PFSK-1 (cell line): ENCODE measurements around the gene ZMYND11.

ENCODE experiments used
- FOXP2 ChIP-seq: optimal IDR thresholded peaks from 2 replicates; pipeline ENCODE3; 2011; ENCODE audit warnings: borderline replicate concordance, control low read depth, inconsistent platforms; ENCODE audit not compliant: insufficient read depth; ENCODE audit errors: extremely low read length, extremely low read depth
- POLR2AphosphoS5 ChIP-seq: IDR thresholded peaks from 2 replicates; pipeline ENCODE4 v1.6.1; 2012; ENCODE audit warnings: low read depth, mild to moderate bottlenecking, control low read depth, low read length, moderate library complexity
- SIN3A ChIP-seq: IDR thresholded peaks from 2 replicates; pipeline ENCODE4 v1.6.1; 2012; ENCODE audit warnings: mild to moderate bottlenecking, low read length, moderate library complexity, borderline replicate concordance; ENCODE audit not compliant: insufficient read depth
- TAF1 ChIP-seq: IDR thresholded peaks from 2 replicates; pipeline ENCODE4 v1.6.1; 2012; ENCODE audit warnings: low read length, control low read depth, borderline replicate concordance; ENCODE audit not compliant: insufficient read depth
- TF ChIP-seq, protein P1 (sequence below), 2 experiments: IDR thresholded peaks; 2 replicates each; pipeline versions ENCODE4 v1.6.1 to v1.8.0; 2011 to 2012; ENCODE audit warnings: low read depth in 2 of 2, low read length in 2 of 2, control low read depth in 1 of 2, inconsistent platforms in 1 of 2, mild to moderate bottlenecking in 1 of 2, moderate library complexity in 1 of 2; ENCODE audit not compliant: insufficient read depth in 1 of 2

The ZMYND11 gene

DNA sequence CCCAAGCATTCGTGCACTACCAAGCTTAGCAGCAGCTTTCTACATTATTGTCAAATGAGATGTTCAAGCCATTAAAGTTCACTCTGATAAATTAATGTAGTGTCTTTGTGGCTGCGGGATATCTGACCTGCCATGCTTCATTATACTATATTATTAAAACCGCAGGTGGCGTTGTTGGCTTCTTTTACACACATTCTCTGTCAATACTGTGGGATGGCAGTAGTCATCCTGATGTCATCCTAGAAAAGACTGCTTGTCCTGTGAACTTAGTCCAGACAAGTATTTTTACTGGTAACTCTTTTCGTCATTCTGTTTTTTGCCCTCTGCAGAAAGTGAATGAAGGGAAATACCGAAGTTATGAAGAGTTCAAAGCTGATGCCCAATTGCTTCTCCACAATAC is 103.9 kb downstream of the ZMYND11 start:
- no peak for TF ChIP-seq SIN3A
- no peak for TF ChIP-seq FOXP2
- TF ChIP-seq POLR2AphosphoS5: no peak

DNA sequence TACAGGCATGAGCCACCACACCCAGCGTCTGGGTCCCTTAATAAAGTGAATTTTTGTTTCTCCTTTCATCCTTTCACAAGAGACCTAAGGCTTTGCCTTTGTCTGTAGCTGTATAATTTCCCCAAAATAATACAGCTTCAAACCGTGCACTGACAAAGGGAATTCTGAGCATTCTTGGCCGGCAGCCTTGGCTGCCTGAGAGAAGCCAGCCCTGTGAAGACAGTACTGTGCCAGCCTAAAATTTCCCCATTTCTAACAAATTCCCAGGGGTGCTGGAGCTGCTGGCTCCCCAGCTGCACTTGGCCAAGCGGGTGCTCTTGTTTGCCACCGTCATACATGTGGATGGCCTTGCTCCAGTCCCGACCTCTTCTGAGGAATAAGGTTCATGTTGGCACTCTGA is 106.2 kb downstream of the ZMYND11 start:
- TF ChIP-seq FOXP2: no peak
- TF ChIP-seq, protein P1, sequence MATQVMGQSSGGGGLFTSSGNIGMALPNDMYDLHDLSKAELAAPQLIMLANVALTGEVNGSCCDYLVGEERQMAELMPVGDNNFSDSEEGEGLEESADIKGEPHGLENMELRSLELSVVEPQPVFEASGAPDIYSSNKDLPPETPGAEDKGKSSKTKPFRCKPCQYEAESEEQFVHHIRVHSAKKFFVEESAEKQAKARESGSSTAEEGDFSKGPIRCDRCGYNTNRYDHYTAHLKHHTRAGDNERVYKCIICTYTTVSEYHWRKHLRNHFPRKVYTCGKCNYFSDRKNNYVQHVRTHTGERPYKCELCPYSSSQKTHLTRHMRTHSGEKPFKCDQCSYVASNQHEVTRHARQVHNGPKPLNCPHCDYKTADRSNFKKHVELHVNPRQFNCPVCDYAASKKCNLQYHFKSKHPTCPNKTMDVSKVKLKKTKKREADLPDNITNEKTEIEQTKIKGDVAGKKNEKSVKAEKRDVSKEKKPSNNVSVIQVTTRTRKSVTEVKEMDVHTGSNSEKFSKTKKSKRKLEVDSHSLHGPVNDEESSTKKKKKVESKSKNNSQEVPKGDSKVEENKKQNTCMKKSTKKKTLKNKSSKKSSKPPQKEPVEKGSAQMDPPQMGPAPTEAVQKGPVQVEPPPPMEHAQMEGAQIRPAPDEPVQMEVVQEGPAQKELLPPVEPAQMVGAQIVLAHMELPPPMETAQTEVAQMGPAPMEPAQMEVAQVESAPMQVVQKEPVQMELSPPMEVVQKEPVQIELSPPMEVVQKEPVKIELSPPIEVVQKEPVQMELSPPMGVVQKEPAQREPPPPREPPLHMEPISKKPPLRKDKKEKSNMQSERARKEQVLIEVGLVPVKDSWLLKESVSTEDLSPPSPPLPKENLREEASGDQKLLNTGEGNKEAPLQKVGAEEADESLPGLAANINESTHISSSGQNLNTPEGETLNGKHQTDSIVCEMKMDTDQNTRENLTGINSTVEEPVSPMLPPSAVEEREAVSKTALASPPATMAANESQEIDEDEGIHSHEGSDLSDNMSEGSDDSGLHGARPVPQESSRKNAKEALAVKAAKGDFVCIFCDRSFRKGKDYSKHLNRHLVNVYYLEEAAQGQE (IDR thresholded peaks at IDR 0.05; ENCODE audit: insufficient read depth in 1 of 2, low read depth in 2 of 2, low read length in 2 of 2): no peak

DNA sequence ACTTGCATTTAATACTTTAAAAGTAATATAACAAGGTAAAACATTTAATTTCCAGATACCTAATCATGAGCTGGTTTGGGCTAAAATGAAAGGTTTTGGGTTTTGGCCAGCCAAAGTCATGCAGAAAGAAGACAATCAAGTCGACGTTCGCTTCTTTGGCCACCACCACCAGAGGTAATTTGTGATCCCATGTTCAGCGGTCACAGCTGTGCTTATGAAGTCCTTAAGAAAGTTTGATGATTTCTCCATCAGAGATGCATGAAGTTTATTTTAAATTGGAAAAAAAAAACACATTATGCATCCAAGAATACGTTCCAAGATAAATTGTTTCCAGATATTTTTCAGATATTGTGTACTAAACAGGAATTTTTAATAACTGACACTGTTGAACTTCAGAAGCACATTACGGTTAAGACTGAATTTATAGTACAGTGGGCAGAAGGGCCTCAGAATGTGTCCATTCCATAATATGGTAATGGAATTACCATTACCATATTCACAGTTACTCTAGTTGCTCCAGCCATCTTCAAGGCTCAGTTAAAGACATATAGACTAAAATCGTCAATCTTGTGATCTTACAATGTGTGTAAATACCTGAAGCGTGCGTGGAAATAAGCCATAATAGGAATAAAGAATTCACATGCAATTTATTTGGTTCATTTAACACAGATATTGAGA is 106.8 kb downstream of the ZMYND11 start:
- TF ChIP-seq, protein P1 (IDR thresholded peaks at IDR 0.05; ENCODE audit: insufficient read depth in 1 of 2, low read depth in 2 of 2, low read length in 2 of 2): no peak
- TF ChIP-seq POLR2AphosphoS5: no peak
- no peak for TF ChIP-seq SIN3A
- no peak for TF ChIP-seq FOXP2
- no peak for TF ChIP-seq TAF1

DNA sequence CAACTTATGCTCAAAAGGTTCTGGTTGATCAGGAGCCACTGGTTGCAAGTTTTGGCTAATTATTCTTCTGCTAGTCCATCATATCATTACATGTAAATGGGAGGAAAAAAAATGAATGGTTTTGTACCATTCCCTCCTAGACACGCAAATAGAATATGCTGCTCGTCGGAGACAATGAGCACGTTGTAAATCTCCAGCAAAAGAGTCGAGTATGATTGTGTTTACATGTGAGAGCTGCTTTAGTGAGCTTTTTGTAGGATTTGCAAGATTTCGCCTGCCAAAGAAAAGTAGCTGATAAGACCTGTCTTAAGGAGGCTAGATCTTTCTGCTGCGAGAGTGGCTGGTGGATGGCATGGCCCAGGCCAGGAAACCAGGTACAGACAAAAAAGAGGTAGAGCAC is 109.0 kb downstream of the ZMYND11 start:
- TF ChIP-seq POLR2AphosphoS5: no peak
- TF ChIP-seq TAF1: no peak
- no peak for TF ChIP-seq FOXP2
- TF ChIP-seq SIN3A: no peak
- TF ChIP-seq, protein P1 (IDR thresholded peaks at IDR 0.05; ENCODE audit: insufficient read depth in 1 of 2, low read depth in 2 of 2, low read length in 2 of 2): no peak

DNA sequence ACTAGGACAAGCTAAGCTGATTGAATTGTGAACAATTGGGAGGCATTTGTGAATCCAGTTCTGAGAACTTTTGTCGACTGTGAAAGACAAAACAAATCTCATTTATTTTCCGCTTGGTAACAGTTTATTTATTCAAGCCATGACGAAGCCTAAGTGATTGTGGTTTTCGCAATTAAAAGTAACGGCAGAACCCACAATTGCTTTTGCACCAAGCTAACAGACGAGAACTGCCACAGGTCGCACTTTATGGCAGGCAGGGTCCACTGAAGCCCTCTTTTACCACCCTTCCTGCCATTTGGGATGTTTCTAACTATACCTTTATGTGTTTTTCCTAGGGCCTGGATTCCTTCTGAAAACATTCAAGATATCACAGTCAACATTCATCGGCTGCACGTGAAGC is 111.2 kb downstream of the ZMYND11 start:
- TF ChIP-seq TAF1: no peak
- no peak for TF ChIP-seq POLR2AphosphoS5
- no peak for TF ChIP-seq FOXP2
- TF ChIP-seq, protein P1 (IDR thresholded peaks at IDR 0.05; ENCODE audit: insufficient read depth in 1 of 2, low read depth in 2 of 2, low read length in 2 of 2): no peak
- TF ChIP-seq SIN3A: no peak
